B cell (primary cell): Measurements from ENCODE around the gene MYH7.

Experiments
- EZH2 ChIP-seq: IDR thresholded peaks from 2 replicates; pipeline ENCODE4 v1.6.1; 2012; ENCODE audit warnings: borderline replicate concordance, low read depth, mild to moderate bottlenecking, moderate library complexity, low read length; ENCODE audit not compliant: insufficient read depth, poor library complexity, severe bottlenecking
- TF ChIP-seq, protein P1 (sequence below): fragments of 200-600 bp; IDR thresholded peaks from one replicate; pipeline ENCODE4 v1.8.0; 2022; ENCODE audit warnings: antibody characterized with exemption, mild to moderate bottlenecking

GRCh38 chr14:23464700-23465099 is 29.2 kb upstream of the MYH7 start:
- TF ChIP-seq, protein P1, sequence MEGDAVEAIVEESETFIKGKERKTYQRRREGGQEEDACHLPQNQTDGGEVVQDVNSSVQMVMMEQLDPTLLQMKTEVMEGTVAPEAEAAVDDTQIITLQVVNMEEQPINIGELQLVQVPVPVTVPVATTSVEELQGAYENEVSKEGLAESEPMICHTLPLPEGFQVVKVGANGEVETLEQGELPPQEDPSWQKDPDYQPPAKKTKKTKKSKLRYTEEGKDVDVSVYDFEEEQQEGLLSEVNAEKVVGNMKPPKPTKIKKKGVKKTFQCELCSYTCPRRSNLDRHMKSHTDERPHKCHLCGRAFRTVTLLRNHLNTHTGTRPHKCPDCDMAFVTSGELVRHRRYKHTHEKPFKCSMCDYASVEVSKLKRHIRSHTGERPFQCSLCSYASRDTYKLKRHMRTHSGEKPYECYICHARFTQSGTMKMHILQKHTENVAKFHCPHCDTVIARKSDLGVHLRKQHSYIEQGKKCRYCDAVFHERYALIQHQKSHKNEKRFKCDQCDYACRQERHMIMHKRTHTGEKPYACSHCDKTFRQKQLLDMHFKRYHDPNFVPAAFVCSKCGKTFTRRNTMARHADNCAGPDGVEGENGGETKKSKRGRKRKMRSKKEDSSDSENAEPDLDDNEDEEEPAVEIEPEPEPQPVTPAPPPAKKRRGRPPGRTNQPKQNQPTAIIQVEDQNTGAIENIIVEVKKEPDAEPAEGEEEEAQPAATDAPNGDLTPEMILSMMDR: no peak
- no peak for TF ChIP-seq EZH2
